Right ventricle myocardium inferior (tissue), 1 donor: ENCODE results near the gene MYLK2. TPM values are rescaled to one million over a fixed set of nuclear protein-coding genes. Genes with fewer than 3 reads are reported as not detected.
"Not testable (repeated sequence)": the region's sequence is repeated elsewhere in the genome, so short reads cannot be mapped to it uniquely, and the experiment has no call there.

Experiments used
- ATAC-seq: fragments of 200-7000 bp; cut with Tn5 transposase; one replicate; pipeline ENCODE4 v1.9.1; 2020; ENCODE audit warnings: mild to moderate bottlenecking, moderate library complexity
- DNase-seq: peaks from one replicate; pipeline ENCODE4 v3.0.0; 2021; ENCODE audit errors: missing footprints
- intact Hi-C: fragments of 100-400 bp; cut with DNase I; formaldehyde crosslinking; loops from one replicate; pipeline ENCODE4 v1.11.0; 2022
- total RNA-seq: library from RNA; stranded (reverse); fragmentation: NEBNext Ultra II Directional; extraction: Animal tissue kit (Norgen Biotek cat#: 25700); gene quantifications from one replicate; pipeline ENCODE4 v1.2.1, GENCODE V29; 2021
- donor health status: DM: no; HTN: yes; CAD: no; lungs with severe emphysema.

The MYLK2 gene
- total RNA-seq, 1 donor from 2014 or later: 0.35 TPM

DNA sequence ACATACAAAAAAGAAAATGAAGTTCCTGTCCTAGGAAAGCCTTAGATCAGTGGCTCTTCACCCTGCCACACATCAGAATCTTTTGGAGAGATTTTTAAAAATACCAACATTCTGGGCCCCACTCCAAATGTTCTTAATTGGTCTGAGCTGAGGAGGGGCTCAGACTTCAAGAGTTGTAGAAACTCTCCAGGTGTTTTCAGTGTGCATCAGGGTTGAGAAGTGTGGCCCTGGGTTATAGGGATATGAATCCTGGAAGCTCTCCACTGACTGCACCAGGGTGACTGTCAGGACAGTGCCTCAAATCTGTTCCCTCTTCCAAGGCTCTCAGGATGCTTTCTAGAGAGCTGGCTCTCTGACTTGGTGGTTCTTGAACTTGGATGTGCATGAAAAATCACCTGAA is 5.5 kb upstream of the MYLK2 start:
- DNase-seq (no peak), ATAC-seq (no peak)
- intact Hi-C loops: loop anchor here (10.0 kb wide), 1 partner anchor 149 kb away; no protein-coding TSS in a partner anchor

DNA sequence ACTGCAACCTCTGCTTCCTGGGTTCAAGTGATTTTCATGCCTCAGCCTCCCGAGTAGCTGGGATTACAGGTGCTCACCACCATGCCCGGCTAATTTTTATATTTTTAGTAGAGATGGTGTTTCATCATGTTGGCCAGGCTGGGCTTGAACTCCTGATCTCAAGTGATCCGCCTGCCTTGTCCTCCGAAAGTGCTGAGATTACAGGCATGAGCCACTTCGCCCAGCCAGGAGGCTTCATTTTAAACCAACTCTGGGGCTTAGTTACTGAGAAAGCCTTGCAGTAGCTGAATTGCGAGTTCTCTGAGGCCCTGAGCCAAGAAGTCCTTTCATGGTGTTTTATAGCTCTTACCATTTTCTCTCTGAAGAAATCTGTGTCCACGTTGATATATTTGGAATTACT is 5.0 kb upstream of the MYLK2 start:
- not testable (repeated sequence) for ATAC-seq, DNase-seq
- intact Hi-C loops: loop anchor here (10.0 kb wide), 1 partner anchor 149 kb away; no protein-coding TSS in a partner anchor

DNA sequence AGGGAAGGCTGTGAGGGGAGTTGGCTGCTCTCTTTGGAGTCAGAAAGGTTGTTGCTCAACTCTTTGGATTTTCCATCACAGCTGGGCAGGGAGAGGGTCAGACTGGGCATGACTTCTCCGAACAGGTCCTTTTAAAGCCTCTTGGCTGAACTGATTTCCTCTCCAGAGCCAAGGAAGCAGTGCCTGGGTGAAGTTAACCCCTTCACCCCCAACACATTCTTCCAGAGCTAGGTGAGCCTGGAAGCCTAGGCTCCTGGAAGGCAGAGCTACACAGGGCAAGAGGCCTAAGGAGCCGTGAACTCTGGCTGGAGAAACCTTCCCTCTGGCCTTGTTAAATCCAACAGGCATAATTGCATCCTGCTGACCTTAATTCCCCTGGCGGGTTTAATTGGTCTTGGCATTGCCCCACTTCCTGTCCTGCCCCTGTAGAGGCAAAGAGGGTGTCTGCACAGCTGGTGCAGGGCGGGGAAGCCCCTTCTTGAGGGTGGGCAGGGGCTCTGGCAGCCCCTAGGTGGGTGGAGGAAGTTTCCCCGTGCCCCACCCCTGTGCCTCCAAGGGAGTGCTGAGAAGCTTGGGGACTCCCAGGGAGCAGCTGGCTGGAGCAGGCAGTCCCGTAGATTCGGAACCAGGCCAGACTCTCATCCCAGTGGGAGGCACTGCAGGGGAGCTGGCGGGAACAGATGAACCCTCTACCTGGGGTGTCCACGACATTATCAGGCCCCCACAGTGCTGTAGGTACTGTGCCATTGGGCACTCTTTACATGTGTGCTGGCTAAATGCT is 3.6 kb upstream of the MYLK2 start:
- DNase-seq: no peak
- ATAC-seq: peak; percentile 12
- intact Hi-C loops: loop anchor here (5.0 to 10.0 kb wide), 2 partner anchors 78 to 151 kb away; partner anchors contain the start of gene TPX2

DNA sequence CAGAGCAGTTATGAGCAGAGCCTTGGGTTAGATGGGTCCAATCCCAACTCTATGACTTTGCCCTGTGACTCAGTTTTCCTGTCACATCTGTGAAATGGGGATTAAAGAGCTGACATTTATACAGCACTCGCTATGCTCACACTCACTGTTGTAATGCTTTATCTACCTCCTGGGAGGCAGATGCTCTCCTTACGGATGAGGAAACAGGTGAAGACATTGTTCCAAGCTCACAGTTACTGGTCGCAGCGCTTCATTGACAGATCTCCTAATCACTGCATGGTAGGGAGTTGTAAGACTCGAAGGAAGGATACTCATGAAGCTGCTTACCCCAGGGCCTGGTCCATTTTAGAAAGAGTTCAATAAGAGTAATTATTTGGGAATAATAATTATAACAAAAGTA is 2.9 kb upstream of the MYLK2 start:
- ATAC-seq: no peak
- DNase-seq: no peak
- intact Hi-C loops: loop anchor here (5.0 to 10.0 kb wide), 2 partner anchors 79 to 151 kb away; partner anchors contain the start of gene TPX2

DNA sequence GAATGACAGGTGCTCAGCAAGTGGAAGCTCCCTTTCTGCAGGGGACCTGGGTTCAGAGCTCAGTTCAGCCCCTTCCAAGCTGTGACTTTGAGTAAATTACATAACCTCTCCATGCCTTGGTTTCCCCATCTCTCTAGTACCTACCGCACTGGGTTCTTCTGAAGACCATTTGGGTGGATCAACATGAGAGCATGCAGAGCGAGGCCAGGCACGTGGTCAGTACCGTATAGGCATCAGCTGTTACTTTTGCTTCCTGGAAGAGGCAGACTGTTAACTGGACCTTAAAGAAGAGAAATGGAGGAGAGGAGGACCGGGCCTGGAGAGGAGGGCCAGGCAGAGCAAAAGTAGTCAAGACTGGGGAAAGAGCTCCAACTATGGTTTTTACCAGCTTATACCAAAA is 1.7 kb upstream of the MYLK2 start:
- DNase-seq (no peak), ATAC-seq (no peak)
- intact Hi-C loops: loop anchor here (5.0 to 10.0 kb wide), 2 partner anchors 80 to 153 kb away; partner anchors contain the start of gene TPX2

DNA sequence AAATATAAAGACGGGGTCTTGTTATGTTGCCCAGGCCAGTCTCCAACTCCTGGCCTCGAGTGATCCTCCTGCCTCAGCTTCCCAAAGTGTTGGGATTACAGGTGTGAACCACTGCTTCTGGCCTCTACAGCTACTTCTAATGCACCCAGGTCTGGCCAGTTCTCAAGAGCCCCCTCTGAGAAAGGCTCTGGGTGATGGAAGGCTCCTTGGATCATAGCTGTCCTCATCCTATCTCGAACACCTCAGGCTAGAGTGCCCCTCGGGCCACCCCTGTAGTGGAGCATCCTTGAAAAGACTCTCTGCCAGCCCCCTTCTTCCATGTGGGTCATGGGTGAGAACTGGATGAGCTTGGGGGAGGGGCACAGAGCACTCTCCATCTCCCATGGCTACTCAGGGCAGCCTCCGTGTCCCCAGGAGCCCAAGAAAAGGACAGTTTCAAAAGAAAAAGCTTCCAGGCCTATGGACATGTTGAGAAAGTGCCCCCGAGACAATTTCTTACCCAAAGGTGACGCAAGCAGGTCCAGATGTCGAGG is 714 bp upstream of the MYLK2 start:
- intact Hi-C loops: loop anchor here (5.0 to 10.0 kb wide), 2 partner anchors 81 to 154 kb away; partner anchors contain the start of gene TPX2

DNA sequence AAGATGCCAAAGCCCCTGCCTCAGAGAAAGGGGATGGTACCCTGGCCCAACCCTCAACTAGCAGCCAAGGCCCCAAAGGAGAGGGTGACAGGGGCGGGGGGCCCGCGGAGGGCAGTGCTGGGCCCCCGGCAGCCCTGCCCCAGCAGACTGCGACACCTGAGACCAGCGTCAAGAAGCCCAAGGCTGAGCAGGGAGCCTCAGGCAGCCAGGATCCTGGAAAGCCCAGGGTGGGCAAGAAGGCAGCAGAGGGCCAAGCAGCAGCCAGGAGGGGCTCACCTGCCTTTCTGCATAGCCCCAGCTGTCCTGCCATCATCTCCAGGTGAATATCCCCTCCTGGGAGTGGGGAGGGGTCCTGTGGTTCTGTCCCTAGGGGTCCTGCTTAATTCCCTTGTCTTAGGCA is 1.1 kb downstream of the MYLK2 start:
- intact Hi-C loops: loop anchor here (10.0 kb wide), 1 partner anchor 835 kb away; no protein-coding TSS in a partner anchor
- no peak for ATAC-seq

More for the DNA sequence above, 714 bp upstream of the MYLK2 start:
- ATAC-seq (no peak), DNase-seq (no peak)

DNA sequence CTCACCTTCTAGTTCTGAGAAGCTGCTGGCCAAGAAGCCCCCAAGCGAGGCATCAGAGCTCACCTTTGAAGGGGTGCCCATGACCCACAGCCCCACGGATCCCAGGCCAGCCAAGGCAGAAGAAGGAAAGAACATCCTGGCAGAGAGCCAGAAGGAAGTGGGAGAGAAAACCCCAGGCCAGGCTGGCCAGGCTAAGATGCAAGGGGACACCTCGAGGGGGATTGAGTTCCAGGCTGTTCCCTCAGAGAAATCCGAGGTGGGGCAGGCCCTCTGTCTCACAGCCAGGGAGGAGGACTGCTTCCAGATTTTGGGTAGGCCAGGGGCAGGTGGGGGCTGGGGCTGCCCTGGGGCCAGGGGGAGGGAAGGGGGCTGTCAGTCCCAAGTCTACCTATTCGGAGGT is 2.3 kb downstream of the MYLK2 start:
- ATAC-seq: no peak
- intact Hi-C loops: loop anchor here (10.0 kb wide), 1 partner anchor 833 kb away; no protein-coding TSS in a partner anchor
- DNase-seq: no peak

More for the DNA sequence above, 1.1 kb downstream of the MYLK2 start:
- no peak for DNase-seq

DNA sequence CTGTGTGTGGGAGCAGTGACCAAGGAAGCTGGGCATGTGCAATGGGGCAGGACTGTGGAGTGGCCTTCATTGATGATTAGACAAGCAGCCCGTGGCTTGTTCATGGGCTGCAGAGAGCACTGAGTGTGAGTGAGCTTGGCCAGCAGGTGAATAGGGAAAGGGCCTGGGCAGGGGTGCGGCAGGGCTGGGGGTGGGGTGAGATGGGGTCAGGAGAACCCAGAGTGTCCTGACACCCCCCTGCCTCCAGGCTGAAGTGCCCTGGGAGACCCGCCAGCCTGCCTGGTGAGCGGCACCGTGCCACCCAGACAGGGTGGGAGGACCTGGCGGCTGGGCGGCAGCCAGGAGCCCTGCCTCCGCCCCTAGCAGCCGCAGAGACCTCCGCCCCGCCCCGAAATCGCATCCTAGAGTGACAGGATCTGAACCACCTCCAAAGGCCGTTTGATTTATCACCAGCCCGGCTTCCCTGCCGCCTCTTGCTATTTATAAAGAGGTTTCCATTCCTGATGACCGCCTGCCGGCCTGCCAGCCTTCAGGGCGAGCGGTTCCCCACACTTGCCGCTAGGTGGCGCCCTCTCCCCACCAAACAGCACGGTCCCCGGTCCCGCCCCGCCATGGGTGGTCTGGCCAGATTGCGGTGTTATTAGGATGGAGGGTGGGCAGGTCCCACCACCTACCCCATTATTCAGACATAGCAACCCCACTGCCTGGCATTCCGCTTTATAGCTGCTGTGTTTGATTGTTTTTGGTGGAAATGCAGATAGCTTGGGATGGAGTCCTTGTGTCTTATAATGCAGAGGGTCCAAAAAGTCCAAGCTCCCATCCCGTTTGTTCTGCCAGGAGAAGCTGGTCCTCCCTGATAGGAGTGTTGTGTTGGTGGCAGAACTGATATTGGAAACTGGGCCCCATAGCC is 3.5 kb downstream of the MYLK2 start:
- DNase-seq: peak; percentile 92
- intact Hi-C loops: loop anchor here (1.0 to 10.0 kb wide), 5 partner anchors 24 to 832 kb away; partner anchors contain the start of gene PDRG1
- ATAC-seq: peak; percentile 87

DNA sequence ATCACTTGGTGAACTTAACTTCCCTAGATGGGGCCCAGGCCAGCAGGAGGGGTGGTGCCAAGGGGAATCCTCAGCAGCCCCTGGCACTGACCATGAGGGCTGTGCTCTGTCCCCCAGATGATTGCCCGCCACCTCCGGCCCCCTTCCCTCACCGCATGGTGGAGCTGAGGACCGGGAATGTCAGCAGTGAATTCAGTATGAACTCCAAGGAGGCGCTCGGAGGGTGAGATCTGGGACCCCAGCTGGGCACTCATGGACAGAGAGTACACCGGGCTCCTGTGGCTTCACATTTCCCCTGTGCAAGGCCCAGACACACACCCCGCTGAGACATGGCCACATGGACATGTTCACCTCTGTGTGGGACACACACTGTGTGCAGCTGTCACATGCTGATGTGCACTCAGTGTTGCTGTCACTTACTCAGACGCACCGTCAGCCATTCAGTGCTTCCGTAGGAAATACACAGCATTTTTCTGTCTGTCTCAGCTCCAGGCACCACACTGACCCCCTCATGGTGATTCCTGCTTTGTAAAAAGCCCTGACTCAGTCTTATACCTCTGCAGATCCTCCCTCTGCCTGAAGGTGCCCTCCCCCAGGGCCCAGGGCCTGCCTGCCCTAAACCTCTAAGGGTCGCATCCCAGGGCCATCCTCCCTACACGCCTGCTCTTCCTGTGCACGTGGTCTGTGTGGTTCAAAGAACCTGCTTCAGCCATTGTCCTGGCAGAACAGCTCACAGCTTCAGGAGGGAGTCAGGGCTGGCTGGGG is 4.4 kb downstream of the MYLK2 start:
- DNase-seq (no peak), ATAC-seq (no peak)
- intact Hi-C loops: loop anchor here (1.0 to 10.0 kb wide), 5 partner anchors 23 to 831 kb away; partner anchors contain the start of gene PDRG1

DNA sequence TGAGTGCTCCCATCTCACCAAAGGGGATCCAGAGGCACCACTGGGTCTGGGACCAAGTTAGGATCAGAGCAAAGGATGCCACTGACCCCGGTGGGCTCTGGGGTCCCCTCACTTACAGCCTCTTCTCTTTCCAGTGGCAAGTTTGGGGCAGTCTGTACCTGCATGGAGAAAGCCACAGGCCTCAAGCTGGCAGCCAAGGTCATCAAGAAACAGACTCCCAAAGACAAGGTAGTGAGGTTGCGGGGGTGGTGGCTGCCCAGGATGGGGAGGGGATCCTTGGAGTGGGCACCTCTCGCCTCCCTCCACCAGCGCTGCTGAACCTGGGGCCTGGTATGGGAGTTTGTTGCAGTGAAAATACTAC is 4.9 kb downstream of the MYLK2 start:
- DNase-seq (no peak), ATAC-seq (no peak)
- intact Hi-C loops: loop anchor here (10.0 kb wide), 1 partner anchor 831 kb away; no protein-coding TSS in a partner anchor

DNA sequence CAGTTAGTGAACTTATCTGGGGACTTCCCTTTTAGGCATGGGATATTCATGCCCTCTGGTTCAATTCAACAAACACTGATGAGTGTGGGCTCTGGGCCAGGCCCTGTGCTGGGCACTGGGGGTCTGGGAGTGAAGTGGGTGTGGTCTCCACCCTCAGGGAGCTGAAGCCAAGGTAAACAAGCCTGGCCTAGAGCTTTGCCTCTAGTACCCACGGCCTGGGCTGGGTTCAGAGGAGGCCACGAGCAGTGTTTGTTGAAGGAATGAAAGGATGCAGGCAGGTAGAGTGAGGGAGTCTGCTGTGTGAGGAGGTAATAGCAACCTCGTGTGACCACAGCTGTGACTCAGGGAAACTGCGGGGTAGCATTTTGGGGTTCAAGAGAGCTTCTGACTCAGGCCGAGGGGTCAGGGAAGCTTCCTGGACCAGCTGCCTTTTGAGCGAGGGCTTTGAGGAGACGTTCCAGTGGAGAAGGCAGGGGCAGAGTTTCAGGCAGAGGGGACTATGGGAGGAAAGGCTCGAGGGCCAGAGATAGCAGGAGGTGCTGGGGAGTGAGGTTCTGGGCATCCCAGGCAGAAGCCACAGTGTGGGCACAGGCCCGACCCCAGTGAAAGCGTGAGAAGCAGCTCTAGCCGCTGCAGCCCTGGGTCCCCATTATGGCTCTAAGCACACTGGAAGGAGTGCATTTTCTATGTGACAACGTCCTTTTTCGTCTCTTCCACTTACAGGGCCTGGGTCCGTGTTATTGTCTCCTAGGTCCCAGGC is 5.6 kb downstream of the MYLK2 start:
- ATAC-seq (no peak), DNase-seq (no peak)
- intact Hi-C loops: loop anchor here (10.0 kb wide), 1 partner anchor 830 kb away; no protein-coding TSS in a partner anchor

DNA sequence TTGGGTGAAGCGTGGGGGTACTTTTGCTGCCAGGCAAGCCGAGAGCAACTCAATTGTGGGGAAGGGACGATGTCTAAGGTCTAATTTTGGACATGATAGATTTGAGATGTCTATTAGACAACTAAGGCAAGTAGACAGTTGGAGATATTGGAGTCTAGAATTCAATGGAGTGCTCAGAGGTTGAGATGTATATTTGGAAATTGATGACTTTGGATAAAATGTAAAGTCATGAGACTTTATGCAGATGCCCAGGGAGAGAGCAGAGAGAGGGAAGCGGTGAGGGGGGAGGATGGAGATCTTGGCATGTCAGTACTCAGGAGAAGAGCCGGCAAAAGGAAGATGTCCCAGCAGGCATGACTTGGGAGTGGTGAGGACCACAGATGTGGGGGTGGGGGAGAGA is 6.9 kb downstream of the MYLK2 start:
- ATAC-seq (no peak), DNase-seq (no peak)
- intact Hi-C loops: loop anchor here (10.0 kb wide), 1 partner anchor 829 kb away; no protein-coding TSS in a partner anchor

DNA sequence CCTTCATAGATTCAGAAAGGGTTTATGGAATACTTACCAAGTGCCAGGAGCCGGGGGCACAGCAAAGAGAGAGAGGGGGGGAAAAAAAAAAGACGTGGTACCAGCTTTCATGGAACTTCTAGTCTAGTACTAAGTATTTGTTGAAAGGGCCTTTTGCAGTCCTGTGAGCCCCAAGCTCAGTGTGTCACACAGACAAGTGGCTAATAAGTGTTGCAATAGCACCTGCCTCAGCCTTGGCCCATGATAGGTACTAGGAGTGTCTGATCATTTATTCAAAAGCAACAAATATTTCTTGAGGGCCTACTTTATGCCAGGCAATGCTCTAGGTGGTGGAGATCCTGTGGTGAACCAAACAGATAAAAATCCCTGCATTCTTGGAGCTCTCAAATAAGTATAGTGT is 7.9 kb downstream of the MYLK2 start:
- DNase-seq: no peak
- no peak for ATAC-seq
- intact Hi-C loops: loop anchor here (10.0 kb wide), 1 partner anchor 828 kb away; no protein-coding TSS in a partner anchor

DNA sequence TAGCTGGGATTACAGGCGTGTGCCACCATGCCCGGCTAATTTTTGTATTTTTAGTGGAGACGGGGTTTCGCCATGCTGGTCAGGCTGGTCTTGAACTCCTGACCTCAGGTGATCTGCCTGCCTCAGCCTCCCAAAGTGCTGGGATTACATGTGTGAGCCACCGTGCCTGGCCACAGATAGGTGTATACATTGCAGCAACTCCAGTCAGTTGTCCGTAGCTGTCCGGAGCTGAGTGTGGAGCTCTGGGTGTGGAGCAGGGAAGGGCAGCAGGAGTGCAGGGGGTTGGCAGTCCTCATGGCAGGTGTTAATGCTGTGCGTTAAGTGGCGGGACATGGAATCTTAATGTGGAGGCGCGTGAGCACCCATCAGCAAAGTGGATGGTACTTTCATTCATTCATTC is 8.9 kb downstream of the MYLK2 start:
- intact Hi-C loops: loop anchor here (10.0 kb wide), 1 partner anchor 827 kb away; no protein-coding TSS in a partner anchor
- not testable (repeated sequence) for DNase-seq, ATAC-seq

DNA sequence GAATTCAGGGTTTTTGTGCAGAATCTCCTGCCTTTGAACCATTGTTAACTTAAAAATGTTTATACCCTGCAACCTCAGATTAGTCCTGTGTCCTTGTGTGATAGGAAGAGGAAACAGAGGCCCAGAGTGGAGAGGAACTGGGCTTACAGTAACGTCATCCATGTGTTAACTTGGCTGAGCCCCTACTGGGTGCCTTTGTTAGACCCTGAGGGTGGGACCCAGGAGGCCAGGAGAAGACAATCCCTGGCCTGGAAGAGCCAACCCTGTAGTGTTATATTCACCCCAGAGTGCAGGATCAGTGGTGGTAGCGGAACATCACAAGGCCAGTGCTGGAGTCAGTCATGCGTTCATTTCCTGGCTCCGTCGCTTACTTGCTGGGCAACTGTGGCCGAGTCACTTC is 10.6 kb downstream of the MYLK2 start:
- intact Hi-C loops: loop anchor here (10.0 kb wide), 1 partner anchor 825 kb away; no protein-coding TSS in a partner anchor
- ATAC-seq: no peak
- no peak for DNase-seq

DNA sequence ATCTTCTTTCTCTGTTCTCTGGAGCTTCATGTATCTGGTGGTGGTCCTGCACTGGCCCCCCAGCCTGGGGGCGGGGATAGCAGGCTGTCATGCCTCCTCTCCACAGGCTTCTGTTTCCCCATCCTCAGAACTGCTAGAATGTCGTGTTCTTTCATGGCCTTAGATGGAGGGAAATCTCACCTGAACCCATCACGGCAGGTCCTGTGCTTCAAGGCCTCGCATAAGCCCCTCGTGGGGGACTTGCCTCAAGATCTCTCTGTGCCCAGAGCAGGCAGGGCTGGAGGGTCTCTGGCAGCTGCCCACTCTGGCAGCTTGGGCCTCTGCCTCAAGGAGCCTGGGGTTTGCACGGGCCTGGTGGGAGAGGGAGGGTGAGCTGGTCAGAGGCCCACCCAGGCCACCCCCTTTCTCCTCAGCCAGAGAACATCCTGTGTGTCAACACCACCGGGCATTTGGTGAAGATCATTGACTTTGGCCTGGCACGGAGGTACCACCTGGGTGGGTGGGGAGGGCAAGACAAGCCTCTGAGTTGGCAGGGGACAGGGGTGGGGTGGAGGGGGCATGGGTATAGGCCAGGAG is 11.3 kb downstream of the MYLK2 start:
- DNase-seq (no peak), ATAC-seq (no peak)
- intact Hi-C loops: no loop called here
